Karpas-422 (cell line): ENCODE data around the gene CDKN2C. TPM values are rescaled to one million over a fixed set of nuclear protein-coding genes. Genes with fewer than 3 reads are reported as not detected.
"Not testable (repeated sequence)": the region's sequence is repeated elsewhere in the genome, so short reads cannot be mapped to it uniquely, and the experiment has no call there.

Experiments
- DNase-seq: peaks from one replicate; pipeline ENCODE4 v3.0.0-alpha.2; 2015
- H2AFZ ChIP-seq: fragments of 200-600 bp; sonication (generic); 2 replicates; pipeline ENCODE4 v1.6.1; 2014; ENCODE audit warnings: antibody characterized with exemption, low read length, mixed read lengths
- H3K27ac ChIP-seq: fragments of 200-600 bp; sonication (generic); 2 replicates; pipeline ENCODE4 v1.5.1; 2014; ENCODE audit warnings: mild to moderate bottlenecking, low read length, moderate library complexity
- H3K27me3 ChIP-seq: fragments of 200-600 bp; sonication (generic); 2 replicates; pipeline ENCODE4 v1.6.1; 2014; ENCODE audit warnings: low read length, mixed read lengths
- H3K36me3 ChIP-seq: fragments of 200-600 bp; sonication (generic); 2 replicates; pipeline ENCODE4 v1.6.1; 2014; ENCODE audit warnings: low read length, mixed read lengths; ENCODE audit not compliant: insufficient read depth
- H3K4me1 ChIP-seq: fragments of 200-600 bp; sonication (generic); 2 replicates; pipeline ENCODE4 v1.6.1; 2014; ENCODE audit warnings: mild to moderate bottlenecking, low read length, mixed read lengths
- H3K4me2 ChIP-seq: fragments of 200-600 bp; sonication (generic); 2 replicates; pipeline ENCODE4 v1.6.1; 2014; ENCODE audit warnings: low read length, low read depth, mild to moderate bottlenecking; ENCODE audit not compliant: poor library complexity, severe bottlenecking
- H3K4me3 ChIP-seq: fragments of 200-600 bp; sonication (generic); 2 replicates; pipeline ENCODE4 v1.5.1; 2014; ENCODE audit warnings: mild to moderate bottlenecking, antibody characterized with exemption, low read length, mixed read lengths
- H3K79me2 ChIP-seq: fragments of 200-600 bp; sonication (generic); 2 replicates; pipeline ENCODE4 v1.6.1; 2014; ENCODE audit warnings: mild to moderate bottlenecking, low read length, mixed read lengths
- H3K9ac ChIP-seq: fragments of 200-600 bp; sonication (generic); 2 replicates; pipeline ENCODE4 v1.6.0; 2014; ENCODE audit warnings: low read length
- H3K9me2 ChIP-seq: fragments of 200-600 bp; sonication (generic), shearing (Covaris generic); replicated peaks from 2 replicates; pipeline ENCODE4 v1.6.0; 2014; ENCODE audit warnings: mild to moderate bottlenecking, low read length, moderate library complexity; ENCODE audit not compliant: insufficient read depth
- H3K9me3 ChIP-seq: fragments of 300-700, 200-600 bp; sonication (generic); 2 replicates; pipeline ENCODE4 v1.6.1; 2014; ENCODE audit warnings: low read length, mixed read lengths
- H4K20me1 ChIP-seq: fragments of 200-600 bp; sonication (generic); 2 replicates; pipeline ENCODE4 v1.6.1; 2014; ENCODE audit warnings: mild to moderate bottlenecking, antibody characterized with exemption, low read length, low read depth; ENCODE audit not compliant: insufficient read depth
- total RNA-seq: library from RNA; depleted of rRNA; stranded (reverse); fragments of >200 nt; shearing (Covaris generic); gene quantifications from 2 replicates; pipeline ENCODE4 v1.2.3, GENCODE V29; 2014; ENCODE audit warnings: low replicate concordance

CDKN2C gene
- total RNA-seq, 1 experiment from 2014 or later, result 16.8 TPM

DNA sequence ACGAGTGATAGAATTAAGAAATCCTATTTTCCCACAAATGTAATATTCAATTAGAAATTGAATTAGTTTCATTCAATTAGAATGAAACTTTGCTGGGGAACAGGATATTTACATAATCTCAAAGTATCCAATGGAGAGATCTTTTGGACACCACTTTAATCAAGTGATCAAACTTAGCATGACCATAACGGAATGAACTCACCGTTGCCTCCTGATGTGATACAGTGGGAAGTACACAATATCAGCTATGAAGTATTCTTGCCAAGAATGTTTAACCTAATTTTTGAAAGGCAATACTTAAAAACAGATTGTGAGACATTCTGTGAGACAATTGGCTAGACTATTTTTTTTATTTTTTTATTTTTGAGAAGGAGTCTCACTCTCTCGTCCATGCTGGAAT, 16.6 kb downstream of the CDKN2C start:
- Histone ChIP-seq H3K9ac (no peak overlapping the region), H3K4me2 (no peak overlapping the region), H3K4me3 (no peak overlapping the region), H3K79me2 (no peaks in the 10 kb centered on the region), H2AFZ (no peak overlapping the region), H4K20me1 (no peaks in the 10 kb centered on the region), H3K27me3 (no peaks in the 10 kb centered on the region), H3K27ac (no peak overlapping the region), H3K9me3 (no peaks in the 10 kb centered on the region), H3K9me2 (no peaks in the 10 kb centered on the region), H3K4me1 (peaks cover 19% of the 10 kb centered on the region), H3K36me3 (no peaks in the 10 kb centered on the region)
- DNase-seq, result no peak

DNA sequence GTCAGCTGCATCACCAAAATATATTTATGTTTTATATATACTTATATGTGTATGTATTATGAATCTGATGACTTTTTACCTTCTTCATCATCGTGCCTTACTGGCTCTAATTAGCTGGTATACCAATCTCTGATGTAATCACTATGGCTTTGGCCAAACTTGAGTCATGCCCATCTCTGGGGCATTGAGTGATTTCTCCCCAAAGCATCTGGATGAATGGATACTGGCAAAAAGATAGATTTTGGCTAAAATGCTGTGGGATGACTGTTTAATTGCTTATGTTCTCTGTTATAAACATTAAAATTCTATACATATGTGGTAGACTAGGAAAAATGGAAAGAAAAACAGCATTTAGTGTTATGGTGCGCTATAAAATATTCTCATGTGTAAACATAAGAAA, 19.6 kb downstream of the CDKN2C start:
- no peaks in the 10 kb centered on the region for H3K9me2 ChIP-seq
- H3K4me2 ChIP-seq, result no peak overlapping the region
- no peak overlapping the region for H3K9ac ChIP-seq
- no peaks in the 10 kb centered on the region for H3K36me3 ChIP-seq
- H3K4me3 ChIP-seq, result no peak overlapping the region
- H3K27ac ChIP-seq, result no peak overlapping the region
- H2AFZ ChIP-seq, result no peak overlapping the region
- no peaks in the 10 kb centered on the region for H3K9me3 ChIP-seq
- H3K4me1 ChIP-seq, result peaks cover 19% of the 10 kb centered on the region
- H3K27me3 ChIP-seq, result no peaks in the 10 kb centered on the region
- H4K20me1 ChIP-seq, result no peaks in the 10 kb centered on the region
- H3K79me2 ChIP-seq, result no peaks in the 10 kb centered on the region
- DNase-seq, result peak; percentile 39

DNA sequence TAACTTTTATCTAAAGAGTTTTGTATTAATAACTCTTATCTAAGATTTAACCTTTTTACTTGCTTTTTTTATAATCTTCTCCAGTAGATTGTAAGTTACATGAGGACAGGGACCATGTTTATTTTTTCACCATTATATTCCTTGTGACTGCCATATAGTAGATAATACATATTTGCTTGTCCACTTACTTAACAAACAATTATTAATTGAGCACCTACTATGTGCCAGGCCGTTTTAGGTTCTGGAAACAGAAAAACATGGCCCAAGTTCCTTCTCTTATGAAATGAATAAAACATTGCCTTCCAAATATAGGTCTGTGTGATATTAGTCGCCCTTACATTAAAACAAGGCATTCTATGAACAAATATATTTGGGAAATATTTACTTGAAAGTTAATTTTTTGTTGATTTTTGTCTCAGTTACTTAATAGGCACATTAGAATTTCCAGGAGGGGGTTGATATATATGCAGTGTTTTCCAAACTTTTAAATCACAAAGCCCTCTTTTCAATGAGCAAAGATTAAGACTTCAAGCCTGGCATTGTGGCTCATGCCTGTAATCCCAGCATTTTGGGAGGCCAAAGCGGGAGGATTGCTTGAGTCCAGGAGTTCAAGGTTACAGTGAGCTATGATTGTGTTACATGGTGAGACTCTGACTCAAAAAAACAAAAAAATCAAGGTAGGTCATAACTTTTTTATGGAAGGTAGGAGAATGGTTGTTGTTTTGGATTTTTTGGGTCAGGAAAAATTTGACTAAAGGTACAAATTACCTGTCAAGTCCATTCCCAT, 22.7 kb downstream of the CDKN2C start:
- Histone ChIP-seq H3K4me3 (no peak overlapping the region), H3K9me3 (no peaks in the 10 kb centered on the region), H2AFZ (no peak overlapping the region), H3K79me2 (no peaks in the 10 kb centered on the region), H4K20me1 (no peaks in the 10 kb centered on the region), H3K4me1 (peaks cover 18% of the 10 kb centered on the region), H3K4me2 (no peak overlapping the region), H3K27me3 (no peaks in the 10 kb centered on the region), H3K27ac (no peak overlapping the region), H3K9me2 (no peaks in the 10 kb centered on the region), H3K36me3 (no peaks in the 10 kb centered on the region), H3K9ac (no peak overlapping the region)
- peak; percentile 17 for DNase-seq

DNA sequence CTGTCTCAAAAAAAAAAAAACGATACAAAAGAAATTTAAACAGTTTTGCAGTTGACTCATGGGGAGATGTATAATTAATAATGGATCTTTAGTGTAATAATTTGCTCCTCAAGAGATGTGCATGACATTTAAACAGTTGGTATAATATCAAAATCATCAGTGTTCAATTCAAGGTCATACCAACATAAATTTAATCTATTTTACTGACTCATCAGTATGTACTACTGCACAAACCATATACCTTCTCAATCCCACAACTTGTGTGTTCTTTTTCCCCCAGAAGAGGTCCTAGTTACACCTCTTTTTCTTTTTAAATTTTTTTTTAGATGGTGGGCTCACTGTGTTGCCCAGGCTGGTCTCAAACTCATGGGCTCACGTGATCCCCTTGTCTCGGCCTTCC, 23.6 kb downstream of the CDKN2C start:
- Histone ChIP-seq H3K36me3 (no peaks in the 10 kb centered on the region), H3K9me2 (no peaks in the 10 kb centered on the region), H3K4me3 (no peak overlapping the region), H3K27me3 (no peaks in the 10 kb centered on the region), H3K4me2 (no peak overlapping the region), H2AFZ (no peak overlapping the region), H3K79me2 (no peaks in the 10 kb centered on the region), H3K9me3 (no peaks in the 10 kb centered on the region), H3K4me1 (peaks cover 11% of the 10 kb centered on the region), H3K27ac (no peak overlapping the region), H3K9ac (no peak overlapping the region), H4K20me1 (no peaks in the 10 kb centered on the region)
- DNase-seq, result no peak

DNA sequence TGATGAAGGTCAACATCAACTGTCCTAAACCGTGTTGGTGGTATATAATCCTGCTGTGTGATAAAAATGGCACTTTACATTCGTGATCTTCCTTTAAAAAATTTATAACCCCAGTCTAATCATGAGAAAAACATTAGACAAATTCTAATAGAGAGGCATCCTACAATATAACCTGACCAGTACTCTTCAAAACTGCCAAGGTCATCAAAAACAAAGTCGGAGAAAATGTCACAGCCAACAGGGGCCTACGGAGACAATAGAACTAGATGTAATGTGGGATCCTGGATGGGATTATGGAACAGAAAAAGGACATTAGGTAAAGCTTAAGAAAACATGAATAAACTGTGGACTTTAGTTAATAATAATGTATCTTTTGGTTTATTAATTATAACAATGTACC, 25.0 kb downstream of the CDKN2C start:
- Histone ChIP-seq H3K4me1 (peaks cover 7% of the 10 kb centered on the region), H3K27me3 (no peaks in the 10 kb centered on the region), H3K9me2 (no peaks in the 10 kb centered on the region), H3K79me2 (no peaks in the 10 kb centered on the region), H3K4me2 (no peak overlapping the region), H4K20me1 (no peaks in the 10 kb centered on the region), H2AFZ (no peak overlapping the region), H3K27ac (no peak overlapping the region), H3K36me3 (no peaks in the 10 kb centered on the region), H3K9ac (no peak overlapping the region), H3K4me3 (no peak overlapping the region), H3K9me3 (no peaks in the 10 kb centered on the region)
- DNase-seq, result peak; percentile 33

DNA sequence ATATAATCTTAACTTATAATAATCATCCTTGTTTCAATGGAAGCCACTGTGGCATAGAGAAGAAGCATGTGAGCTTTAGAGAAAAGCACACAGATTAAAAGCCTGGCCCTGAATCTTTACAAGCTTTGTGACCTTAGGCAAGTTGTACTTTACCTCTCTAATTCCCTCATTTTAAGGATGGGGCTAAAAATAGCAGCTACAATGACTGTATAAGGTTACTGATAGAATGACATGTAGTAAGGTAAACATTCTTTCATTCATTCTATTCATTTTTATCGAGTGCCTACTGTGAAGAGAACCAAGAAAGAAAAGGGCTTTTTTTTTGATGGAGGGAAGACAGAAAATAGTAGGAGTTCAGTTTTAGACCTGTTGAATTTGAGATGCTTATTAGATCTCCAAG, 25.6 kb downstream of the CDKN2C start:
- H3K9me2 ChIP-seq, result no peaks in the 10 kb centered on the region
- H2AFZ ChIP-seq, result no peak overlapping the region
- H3K4me1 ChIP-seq, result peaks cover 13% of the 10 kb centered on the region
- H3K4me2 ChIP-seq, result no peak overlapping the region
- no peaks in the 10 kb centered on the region for H3K27me3 ChIP-seq
- H3K4me3 ChIP-seq, result no peak overlapping the region
- H4K20me1 ChIP-seq, result no peaks in the 10 kb centered on the region
- no peaks in the 10 kb centered on the region for H3K36me3 ChIP-seq
- no peak overlapping the region for H3K9ac ChIP-seq
- H3K79me2 ChIP-seq, result no peaks in the 10 kb centered on the region
- H3K9me3 ChIP-seq, result no peaks in the 10 kb centered on the region
- no peak overlapping the region for H3K27ac ChIP-seq
- peak; percentile 27 for DNase-seq

DNA sequence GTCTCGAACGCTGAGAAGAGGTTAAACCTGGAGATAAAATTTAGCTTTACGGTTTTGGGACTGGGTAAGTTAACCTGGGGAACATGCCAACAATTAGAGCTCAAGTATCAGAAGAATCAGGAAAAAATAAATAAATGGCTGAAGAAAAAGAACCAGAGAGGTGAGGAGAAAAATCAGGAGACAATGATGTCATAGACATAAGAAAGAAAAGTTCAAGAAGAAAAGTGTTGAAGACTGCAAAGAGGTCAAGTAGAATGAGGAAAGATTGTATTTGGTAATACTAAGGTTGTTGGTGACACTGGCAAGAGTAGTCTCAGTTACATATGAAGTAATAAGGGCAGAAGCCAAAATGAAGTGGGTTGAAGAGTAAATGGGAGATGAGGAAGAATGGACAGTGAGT, 26.0 kb downstream of the CDKN2C start:
- Histone ChIP-seq H3K79me2 (no peaks in the 10 kb centered on the region), H3K4me2 (no peak overlapping the region), H3K27me3 (no peaks in the 10 kb centered on the region), H2AFZ (no peak overlapping the region), H3K36me3 (no peaks in the 10 kb centered on the region), H3K9ac (no peak overlapping the region), H3K27ac (no peak overlapping the region), H3K4me3 (no peak overlapping the region), H3K9me2 (no peaks in the 10 kb centered on the region), H3K4me1 (peaks cover 18% of the 10 kb centered on the region), H4K20me1 (no peaks in the 10 kb centered on the region), H3K9me3 (no peaks in the 10 kb centered on the region)
- peak; percentile 23 for DNase-seq

DNA sequence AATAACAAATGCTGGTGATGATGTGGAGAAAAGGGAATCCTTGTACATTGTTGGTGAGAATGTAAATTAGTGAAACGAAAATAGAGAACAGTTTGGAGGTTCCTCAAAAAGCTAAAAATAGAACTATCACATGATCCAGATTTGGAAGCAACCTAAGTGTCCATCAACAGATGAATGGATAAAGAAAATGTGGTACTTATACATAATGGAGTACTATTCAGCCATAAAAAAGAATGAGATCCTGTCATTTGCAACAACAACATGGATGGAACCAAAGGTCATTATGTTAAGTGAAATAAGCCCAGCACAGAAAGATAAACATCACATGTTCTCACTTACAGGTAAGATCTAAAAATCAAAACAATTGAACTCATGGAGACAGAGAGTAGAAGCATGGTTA, 29.3 kb downstream of the CDKN2C start:
- DNase-seq, H4K20me1 ChIP-seq, H3K79me2 ChIP-seq, H3K27ac ChIP-seq, H3K4me2 ChIP-seq, H2AFZ ChIP-seq, H3K9ac ChIP-seq, H3K9me2 ChIP-seq, H3K4me3 ChIP-seq, H3K9me3 ChIP-seq, H3K36me3 ChIP-seq, H3K27me3 ChIP-seq: not testable (repeated sequence)
- peaks cover 28% of the 10 kb centered on the region for H3K4me1 ChIP-seq
